ENCODE data around the gene TAPBP. TPM values are rescaled to one million over a fixed set of nuclear protein-coding genes. Genes with fewer than 3 reads are reported as not detected.

TAPBP gene
- total and polyA plus RNA-seq, 9 of the 15 experiments (the other 6 are each of a cell fraction or from before 2014, with no cell fraction given), result 5.6 to 74.0 (median 22.3) TPM

GRCh38 chr6:33298773-33299236 lies 15.1 kb downstream of the TAPBP start, which contains the start of gene RGL2 (continued):
- TF ChIP-seq ZNF592 (IDR thresholded peaks at IDR 0.05) (no peak), ZNF512 (tag; IDR thresholded peaks at IDR 0.05) (no peak), ZNF239 (CRISPR knock-in tag; IDR thresholded peaks at IDR 0.05) (no peak), SMAD4 (CRISPR knock-in tag; conservative IDR thresholded peaks at IDR 0.05) (no peak), NUFIP1 (IDR thresholded peaks at IDR 0.05; ENCODE audit: partially characterized antibody) (no peak), ZNF12 (CRISPR knock-in tag; IDR thresholded peaks at IDR 0.05) (no peak; the same call in 1 of the 2 replicates), ATF1 (CRISPR knock-in tag; IDR thresholded peaks at IDR 0.05) (no peak), ATF1 (tag; IDR thresholded peaks at IDR 0.05) (no peak), ZNF583 (CRISPR knock-in tag; IDR thresholded peaks at IDR 0.05) (no peak), MCM7 (IDR thresholded peaks at IDR 0.05) (no peak), CGGBP1 (CRISPR knock-in tag; IDR thresholded peaks at IDR 0.05) (peak; percentile 37; the same call in 1 of the 2 replicates), NCOA1 (IDR thresholded peaks at IDR 0.05; ENCODE audit: low read depth) (no peak; the same call in 1 of the 2 replicates), ZNF174 (CRISPR knock-in tag; IDR thresholded peaks at IDR 0.05) (no peak), RAD51 (IDR thresholded peaks at IDR 0.05; ENCODE audit: borderline replicate concordance, low read depth) (no peak), BRD4 (IDR thresholded peaks at IDR 0.05) (no peak), NELFE (IDR thresholded peaks at IDR 0.05; ENCODE audit: insufficient read depth, insufficient read length) (no peak), POLR3G (IDR thresholded peaks at IDR 0.05; ENCODE audit: extremely low read depth, insufficient read length, insufficient replicate concordance) (no peak), MLX (CRISPR knock-in tag; conservative IDR thresholded peaks at IDR 0.05) (no peak), BRCA1 (IDR thresholded peaks at IDR 0.05) (no peak), BRCA1 (CRISPR knock-in tag; IDR thresholded peaks at IDR 0.05) (no peak), DMBX1 (CRISPR knock-in tag; IDR thresholded peaks at IDR 0.05; ENCODE audit: borderline replicate concordance) (no peak), ZNF561 (CRISPR knock-in tag; conservative IDR thresholded peaks at IDR 0.05) (0 out of 2 replicates have a peak, but pooled peaks have one; percentile 20), PHF21A (IDR thresholded peaks at IDR 0.05; ENCODE audit: borderline replicate concordance, low read depth) (no peak), TCF7 (IDR thresholded peaks at IDR 0.05; ENCODE audit: borderline replicate concordance) (no peak), NFIC (IDR thresholded peaks at IDR 0.05) (no peak)

Measured in K562 (cell line).